H1 (cell line): ENCODE data around the gene APOOL.

Experiments
- CBX8 ChIP-seq: fragments of 300-800, 300-1000 bp; sonication (generic); IDR thresholded peaks from 2 replicates; pipeline ENCODE4 v1.7.1; 2016; ENCODE audit warnings: low read depth, low read length, borderline replicate concordance
- CEBPB ChIP-seq: IDR thresholded peaks from 2 replicates; pipeline ENCODE4 v1.6.1; 2012; ENCODE audit warnings: low read depth, low read length
- KDM5A ChIP-seq: fragments of 200-600 bp; IDR thresholded peaks from 2 replicates; pipeline ENCODE4 v1.7.1; 2012; ENCODE audit warnings: mild to moderate bottlenecking, low read length, inconsistent platforms, mixed read lengths
- POLR2A ChIP-seq, 2 experiments: IDR thresholded peaks; 1 replicate in 1 of 2; 2 replicates in 1 of 2; pipeline ENCODE4 v1.6.1; 2011; ENCODE audit warnings: low read depth in 2 of 2, low read length in 2 of 2, mild to moderate bottlenecking in 2 of 2; ENCODE audit errors: control extremely low read depth in 1 of 2
- POLR2AphosphoS5 ChIP-seq: IDR thresholded peaks from 2 replicates; pipeline ENCODE4 v1.6.1; 2011; ENCODE audit warnings: low read depth, low read length
- RAD21 ChIP-seq, 2 experiments: IDR thresholded peaks in 1 of 2; conservative IDR thresholded peaks in 1 of 2; 2 replicates each; pipeline ENCODE4 v1.6.1; 2011; ENCODE audit warnings: low read depth in 2 of 2, low read length in 2 of 2, improper control_type of control experiment in 1 of 2, inconsistent platforms in 1 of 2, mild to moderate bottlenecking in 1 of 2, moderate library complexity in 1 of 2
- TF ChIP-seq, protein P1 (sequence below), 3 experiments: IDR thresholded peaks; 1 replicate in 2 of 3; 2 replicates in 1 of 3; pipeline versions ENCODE4 v1.5.1 to v1.6.1; 2011; ENCODE audit warnings: low read length in 3 of 3, mild to moderate bottlenecking in 3 of 3, inconsistent platforms in 2 of 3, low read depth in 1 of 3, moderate library complexity in 1 of 3; ENCODE audit not compliant: insufficient read depth in 1 of 3; ENCODE audit errors: control extremely low read depth in 1 of 3

DNA sequence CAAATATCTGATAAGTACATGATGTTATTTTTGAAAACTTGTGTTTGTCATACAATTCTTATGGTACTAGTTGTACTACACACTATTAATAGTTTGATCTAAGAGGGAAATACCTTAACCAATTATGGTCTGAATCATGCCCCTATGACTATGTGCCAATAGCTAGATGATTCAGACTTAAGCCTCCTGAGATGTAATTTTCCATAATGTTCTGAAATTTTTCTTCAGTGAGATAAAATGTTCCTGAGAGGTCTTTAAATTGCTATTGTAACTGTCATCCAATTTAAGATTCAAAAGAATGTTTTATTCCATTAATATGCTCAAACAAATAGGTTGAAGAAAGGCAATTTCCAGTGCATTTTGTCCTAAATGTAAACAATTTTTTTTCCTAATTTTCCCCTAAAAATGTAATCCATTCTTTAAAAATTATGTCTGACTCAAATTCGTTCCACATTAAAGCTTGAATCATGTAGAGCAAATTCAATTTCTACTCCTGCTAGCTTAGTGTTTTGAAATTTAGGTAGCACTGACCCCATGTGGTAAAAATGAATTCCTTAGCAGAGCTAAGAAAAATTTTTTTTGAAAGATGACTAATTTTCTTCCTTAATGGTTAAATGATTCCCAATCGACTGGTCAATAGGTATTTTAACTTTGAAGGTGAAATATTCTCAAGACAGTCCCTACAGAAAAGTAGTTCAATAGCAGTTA is 49.1 kb downstream of the APOOL start:
- TF ChIP-seq POLR2AphosphoS5 (no peak), CEBPB (no peak), POLR2A (IDR thresholded peaks at IDR 0.05; ENCODE audit: control extremely low read depth in 1 of 2, low read depth in 2 of 2, low read length in 2 of 2) (no peak), KDM5A (no peak), CBX8 (no peak), RAD21 (IDR thresholded peaks at IDR 0.05 in 1 of 2, conservative IDR thresholded peaks at IDR 0.05 in 1 of 2; ENCODE audit: low read depth in 2 of 2, low read length in 2 of 2) (peak in 1 of 2 experiments; percentile 22; a peak in 2 of 4 replicates)
- TF ChIP-seq, protein P1, sequence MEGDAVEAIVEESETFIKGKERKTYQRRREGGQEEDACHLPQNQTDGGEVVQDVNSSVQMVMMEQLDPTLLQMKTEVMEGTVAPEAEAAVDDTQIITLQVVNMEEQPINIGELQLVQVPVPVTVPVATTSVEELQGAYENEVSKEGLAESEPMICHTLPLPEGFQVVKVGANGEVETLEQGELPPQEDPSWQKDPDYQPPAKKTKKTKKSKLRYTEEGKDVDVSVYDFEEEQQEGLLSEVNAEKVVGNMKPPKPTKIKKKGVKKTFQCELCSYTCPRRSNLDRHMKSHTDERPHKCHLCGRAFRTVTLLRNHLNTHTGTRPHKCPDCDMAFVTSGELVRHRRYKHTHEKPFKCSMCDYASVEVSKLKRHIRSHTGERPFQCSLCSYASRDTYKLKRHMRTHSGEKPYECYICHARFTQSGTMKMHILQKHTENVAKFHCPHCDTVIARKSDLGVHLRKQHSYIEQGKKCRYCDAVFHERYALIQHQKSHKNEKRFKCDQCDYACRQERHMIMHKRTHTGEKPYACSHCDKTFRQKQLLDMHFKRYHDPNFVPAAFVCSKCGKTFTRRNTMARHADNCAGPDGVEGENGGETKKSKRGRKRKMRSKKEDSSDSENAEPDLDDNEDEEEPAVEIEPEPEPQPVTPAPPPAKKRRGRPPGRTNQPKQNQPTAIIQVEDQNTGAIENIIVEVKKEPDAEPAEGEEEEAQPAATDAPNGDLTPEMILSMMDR (IDR thresholded peaks at IDR 0.05; ENCODE audit: control extremely low read depth in 1 of 3, insufficient read depth in 1 of 3, low read depth in 1 of 3, low read length in 3 of 3) = no peak
